ENCODE measurements around the gene NIM1K.
"Not testable (repeated sequence)": the region's sequence is repeated elsewhere in the genome, so short reads cannot be mapped to it uniquely, and the experiment has no call there.

The NIM1K gene

GRCh38 chr5:43243270-43243669 is 51.2 kb downstream of the NIM1K start:
- no peak overlapping the region for H3K4me3 Mint-ChIP-seq
- H3K27ac Mint-ChIP-seq (ENCODE audit: low read depth): no peak overlapping the region
- peaks cover 6% of the 10 kb centered on the region for H3K4me1 Mint-ChIP-seq
- no peaks in the 10 kb centered on the region for H3K9me3 Mint-ChIP-seq
- peaks cover 71% of the 10 kb centered on the region for H3K27me3 Mint-ChIP-seq
- no peak for DNase-seq (ENCODE audit: low spot score in 2 of 2)
- H3K36me3 Mint-ChIP-seq (ENCODE audit: insufficient read depth): no peaks in the 10 kb centered on the region
- ATAC-seq (replicated peaks; ENCODE audit: extremely low read depth, poor library complexity, severe bottlenecking): no peak

GRCh38 chr5:43244823-43245565 is 53.0 kb downstream of the NIM1K start:
- Mint-ChIP-seq H3K36me3 (ENCODE audit: insufficient read depth) (no peaks in the 10 kb centered on the region), H3K27me3 (peaks cover 71% of the 10 kb centered on the region), H3K4me1 (peaks cover 6% of the 10 kb centered on the region), H3K27ac (ENCODE audit: low read depth) (no peak overlapping the region), H3K4me3 (no peak overlapping the region), H3K9me3 (no peaks in the 10 kb centered on the region)
- DNase-seq (ENCODE audit: low spot score in 2 of 2): no peak
- no peak for ATAC-seq (replicated peaks; ENCODE audit: extremely low read depth, poor library complexity, severe bottlenecking)

DNA sequence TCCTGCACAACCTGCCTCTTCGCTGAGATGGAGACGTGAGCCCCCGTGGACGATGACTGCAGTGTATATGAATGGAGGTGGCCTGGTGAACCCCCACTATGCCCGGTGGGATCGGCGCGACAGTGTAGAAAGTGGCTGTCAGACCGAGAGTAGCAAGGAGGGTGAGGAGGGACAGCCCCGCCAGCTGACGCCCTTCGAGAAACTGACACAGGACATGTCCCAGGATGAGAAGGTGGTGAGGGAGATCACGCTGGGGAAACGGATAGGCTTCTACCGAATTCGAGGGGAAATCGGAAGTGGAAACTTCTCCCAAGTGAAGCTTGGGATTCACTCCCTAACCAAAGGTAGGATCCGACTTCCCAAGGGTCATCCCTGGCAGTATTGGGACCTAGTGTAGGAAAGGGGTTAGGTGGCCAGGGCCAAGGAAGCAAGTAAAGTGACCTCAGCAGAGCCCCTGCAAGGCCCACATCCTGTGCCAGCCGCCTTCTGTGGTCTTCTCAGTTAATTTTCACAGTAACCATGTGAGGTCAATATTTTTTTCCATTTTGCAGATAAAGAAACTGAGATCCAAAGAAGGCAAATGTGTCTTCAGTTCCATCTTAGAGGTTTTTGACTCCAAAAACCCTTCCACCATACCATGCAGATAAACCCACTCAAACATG is 53.8 kb downstream of the NIM1K start:
- no peaks in the 10 kb centered on the region for H3K36me3 Mint-ChIP-seq (ENCODE audit: insufficient read depth)
- H3K4me1 Mint-ChIP-seq: peaks cover 6% of the 10 kb centered on the region
- no peaks in the 10 kb centered on the region for H3K9me3 Mint-ChIP-seq
- H3K27me3 Mint-ChIP-seq: peaks cover 66% of the 10 kb centered on the region
- DNase-seq (ENCODE audit: low spot score in 2 of 2): no peak
- peak overlapping the region; percentile 36 for H3K4me3 Mint-ChIP-seq
- H3K27ac Mint-ChIP-seq (ENCODE audit: low read depth): no peak overlapping the region
- peak; percentile 14 for ATAC-seq (replicated peaks; ENCODE audit: extremely low read depth, poor library complexity, severe bottlenecking)

DNA sequence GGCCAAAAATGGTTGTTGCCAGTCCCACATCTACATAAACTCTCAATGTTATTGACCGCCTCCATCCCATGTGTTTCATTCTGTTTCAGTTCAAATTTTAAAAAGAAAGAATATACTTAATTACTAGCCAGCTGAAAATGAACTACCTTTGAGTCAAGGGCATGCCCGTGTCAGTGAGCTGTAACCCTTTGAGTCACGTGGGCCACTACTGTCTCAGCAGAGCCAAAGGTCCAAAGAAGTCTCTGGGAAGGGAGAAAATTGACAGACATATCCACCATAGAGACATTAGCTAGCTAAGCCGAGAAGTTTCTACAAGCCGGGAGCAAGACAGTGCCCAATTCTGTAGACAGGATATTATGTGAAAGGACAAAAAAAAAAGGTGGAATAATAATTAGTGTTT is 59.7 kb downstream of the NIM1K start:
- ATAC-seq (replicated peaks; ENCODE audit: extremely low read depth, poor library complexity, severe bottlenecking) (no peak), DNase-seq (ENCODE audit: low spot score in 2 of 2) (no peak)
- H3K9me3 Mint-ChIP-seq: no peaks in the 10 kb centered on the region
- H3K27ac Mint-ChIP-seq (ENCODE audit: low read depth): no peak overlapping the region
- no peaks in the 10 kb centered on the region for H3K36me3 Mint-ChIP-seq (ENCODE audit: insufficient read depth)
- H3K4me3 Mint-ChIP-seq: no peak overlapping the region
- peaks cover 41% of the 10 kb centered on the region for H3K27me3 Mint-ChIP-seq
- no peaks in the 10 kb centered on the region for H3K4me1 Mint-ChIP-seq

DNA sequence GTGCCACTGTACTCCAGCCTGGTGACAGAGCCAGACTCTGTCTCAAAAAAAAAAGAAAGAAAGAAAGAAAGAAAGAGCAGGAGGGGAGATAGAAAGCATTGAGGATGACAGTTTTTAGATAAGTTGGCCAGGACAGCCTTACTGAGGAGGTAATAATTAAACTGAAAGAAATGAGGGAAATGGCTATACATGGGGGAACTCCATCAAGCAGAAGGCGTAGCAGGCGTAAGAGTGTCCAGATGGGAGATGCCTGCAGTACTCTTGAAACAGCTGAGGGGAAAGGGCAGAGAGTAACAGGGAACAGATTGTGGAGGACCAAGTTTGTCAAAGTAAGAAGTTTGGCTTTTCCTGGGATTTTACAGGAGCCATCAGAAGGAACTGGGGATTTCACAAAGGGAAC is 63.7 kb downstream of the NIM1K start:
- DNase-seq (ENCODE audit: low spot score in 2 of 2) (no peak), ATAC-seq (replicated peaks; ENCODE audit: extremely low read depth, poor library complexity, severe bottlenecking) (no peak)
- H3K9me3 Mint-ChIP-seq: no peaks in the 10 kb centered on the region
- H3K27ac Mint-ChIP-seq (ENCODE audit: low read depth): no peak overlapping the region
- H3K4me3 Mint-ChIP-seq: no peak overlapping the region
- H3K4me1 Mint-ChIP-seq: no peaks in the 10 kb centered on the region
- H3K27me3 Mint-ChIP-seq: peaks cover 33% of the 10 kb centered on the region
- peaks cover 1% of the 10 kb centered on the region for H3K36me3 Mint-ChIP-seq (ENCODE audit: insufficient read depth)

DNA sequence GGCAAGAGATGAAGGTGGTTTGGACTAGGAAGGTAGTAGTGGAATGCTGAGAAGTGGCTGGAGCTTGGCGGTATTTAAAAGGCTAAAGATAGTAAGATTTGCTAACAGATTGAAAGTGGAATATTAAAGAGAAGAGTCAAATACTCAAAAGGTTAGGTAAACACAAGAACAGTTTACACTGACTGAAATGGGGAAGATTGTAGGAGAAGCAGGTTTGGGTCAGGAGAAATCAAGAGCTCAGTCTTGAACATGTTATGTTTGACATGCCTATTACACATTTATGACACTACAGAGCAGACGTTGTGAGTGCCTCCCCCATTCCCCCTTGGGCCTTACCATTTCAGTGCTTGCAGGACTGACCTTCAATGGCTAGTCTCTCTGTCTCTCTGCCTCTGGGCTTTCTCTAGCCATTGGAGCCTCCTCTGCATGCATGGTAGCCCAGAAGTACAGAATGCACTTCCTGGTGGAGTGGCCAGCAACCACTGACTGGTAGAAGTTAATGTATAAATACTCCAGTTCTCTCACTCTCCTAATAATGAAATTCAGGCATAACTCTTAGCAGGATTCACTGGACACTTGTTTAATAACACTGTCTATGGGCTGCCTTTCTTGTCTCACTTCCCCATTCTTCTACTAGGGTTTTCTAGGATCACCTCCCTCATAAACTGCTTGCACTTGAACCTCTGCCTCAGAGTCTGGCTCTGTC is 64.4 kb downstream of the NIM1K start:
- peaks cover 33% of the 10 kb centered on the region for H3K27me3 Mint-ChIP-seq
- no peaks in the 10 kb centered on the region for H3K4me1 Mint-ChIP-seq
- no peak overlapping the region for H3K4me3 Mint-ChIP-seq
- peaks cover 1% of the 10 kb centered on the region for H3K36me3 Mint-ChIP-seq (ENCODE audit: insufficient read depth)
- H3K27ac Mint-ChIP-seq (ENCODE audit: low read depth): no peak overlapping the region
- no peaks in the 10 kb centered on the region for H3K9me3 Mint-ChIP-seq
- ATAC-seq (replicated peaks; ENCODE audit: extremely low read depth, poor library complexity, severe bottlenecking) (no peak), DNase-seq (ENCODE audit: low spot score in 2 of 2) (no peak)

DNA sequence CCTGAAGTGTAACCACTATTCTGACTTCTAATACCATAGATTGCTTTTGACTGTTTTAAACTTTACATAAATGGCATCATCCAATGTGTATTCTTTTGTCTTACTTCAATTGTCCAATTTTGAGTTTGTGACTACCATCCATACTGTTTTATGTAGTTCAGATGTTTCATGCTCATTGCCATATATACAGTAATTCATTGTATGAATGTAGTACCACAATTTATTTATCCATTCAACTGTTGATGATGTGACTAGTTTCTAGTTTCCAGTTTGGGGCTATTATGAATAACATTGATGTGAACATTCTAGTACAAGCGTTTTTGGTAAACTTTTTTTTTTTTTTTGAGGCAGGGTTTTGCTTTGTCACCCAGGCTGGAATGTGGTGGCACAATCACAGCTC is 66.1 kb downstream of the NIM1K start:
- no peaks in the 10 kb centered on the region for H3K4me1 Mint-ChIP-seq
- no peak overlapping the region for H3K4me3 Mint-ChIP-seq
- H3K36me3 Mint-ChIP-seq (ENCODE audit: insufficient read depth): peaks cover 1% of the 10 kb centered on the region
- H3K27ac Mint-ChIP-seq (ENCODE audit: low read depth): no peak overlapping the region
- H3K9me3 Mint-ChIP-seq: no peaks in the 10 kb centered on the region
- ATAC-seq (replicated peaks; ENCODE audit: extremely low read depth, poor library complexity, severe bottlenecking) (no peak), DNase-seq (ENCODE audit: low spot score in 2 of 2) (no peak)
- H3K27me3 Mint-ChIP-seq: peaks cover 44% of the 10 kb centered on the region

GRCh38 chr5:43262269-43262668 is 70.2 kb downstream of the NIM1K start:
- H3K27ac Mint-ChIP-seq (ENCODE audit: low read depth); H3K4me1 Mint-ChIP-seq; H3K36me3 Mint-ChIP-seq (ENCODE audit: insufficient read depth); H3K9me3 Mint-ChIP-seq; DNase-seq (ENCODE audit: low spot score in 2 of 2); H3K4me3 Mint-ChIP-seq; ATAC-seq (replicated peaks; ENCODE audit: extremely low read depth, poor library complexity, severe bottlenecking): not testable (repeated sequence)
- H3K27me3 Mint-ChIP-seq: peaks cover 50% of the 10 kb centered on the region

DNA sequence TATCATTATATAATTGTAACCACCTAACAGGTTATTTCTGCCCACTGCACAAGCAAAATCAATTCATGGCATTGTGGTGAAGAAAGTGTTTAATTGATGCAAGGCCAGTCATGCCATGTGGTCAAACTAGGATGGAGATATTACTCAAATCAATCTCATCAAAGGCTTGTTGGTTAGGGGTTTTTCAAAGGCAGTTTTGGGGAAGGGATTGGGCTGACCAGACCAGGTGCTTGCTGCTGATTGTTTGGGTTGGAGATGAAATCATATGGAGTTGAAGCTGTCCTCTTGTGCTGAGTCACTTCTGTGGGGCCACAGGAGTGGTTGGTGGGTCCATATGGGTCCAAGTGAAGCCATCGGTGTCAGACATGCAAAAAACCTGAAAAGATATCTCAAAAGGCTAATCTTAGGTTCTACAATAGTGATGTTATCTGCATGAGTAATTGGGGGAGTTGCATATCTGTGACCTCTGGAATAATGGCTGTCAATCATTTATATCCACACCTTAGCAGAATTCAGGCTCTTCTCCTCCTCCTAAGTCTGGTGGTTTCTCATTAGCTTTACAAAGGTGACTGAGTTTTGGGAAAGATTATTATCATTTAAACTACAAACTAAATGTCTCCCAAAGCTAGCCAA is 76.3 kb downstream of the NIM1K start:
- Mint-ChIP-seq H3K4me1 (no peaks in the 10 kb centered on the region), H3K27ac (ENCODE audit: low read depth) (no peak overlapping the region), H3K36me3 (ENCODE audit: insufficient read depth) (peaks cover 2% of the 10 kb centered on the region), H3K9me3 (no peaks in the 10 kb centered on the region), H3K4me3 (no peak overlapping the region), H3K27me3 (peaks cover 61% of the 10 kb centered on the region)
- ATAC-seq (replicated peaks; ENCODE audit: extremely low read depth, poor library complexity, severe bottlenecking) (no peak), DNase-seq (ENCODE audit: low spot score in 2 of 2) (no peak)

- no peak overlapping the region for H3K4me3 Mint-ChIP-seq
- H3K36me3 Mint-ChIP-seq (ENCODE audit: insufficient read depth): peaks cover 2% of the 10 kb centered on the region
Observed at GRCh38 chr5:43270645-43271044, 78.6 kb downstream of the NIM1K start.

DNA sequence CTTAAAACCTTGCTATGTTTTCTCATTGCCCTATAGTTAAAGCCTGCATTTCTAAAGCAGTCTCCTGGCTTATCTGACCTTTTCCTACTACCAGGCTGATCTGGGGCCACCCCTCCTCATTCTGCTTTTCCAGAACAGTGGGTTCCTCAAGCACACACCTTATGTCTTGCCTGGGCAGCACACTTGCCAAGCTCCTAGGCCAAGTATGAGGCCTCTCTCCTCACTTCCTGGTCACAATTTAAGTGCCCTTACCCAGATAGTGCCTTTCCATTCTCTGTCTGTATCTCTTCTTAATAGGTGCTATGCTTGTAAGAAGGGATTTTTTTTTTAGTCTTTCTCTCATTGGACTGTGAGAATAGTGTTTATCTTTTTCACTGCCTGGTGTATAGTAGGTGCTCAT is 81.5 kb downstream of the NIM1K start:
- Mint-ChIP-seq H3K4me1 (no peaks in the 10 kb centered on the region), H3K27me3 (peaks cover 34% of the 10 kb centered on the region), H3K9me3 (no peaks in the 10 kb centered on the region), H3K4me3 (no peak overlapping the region), H3K36me3 (ENCODE audit: insufficient read depth) (peaks cover 2% of the 10 kb centered on the region), H3K27ac (ENCODE audit: low read depth) (no peak overlapping the region)
- DNase-seq (ENCODE audit: low spot score in 2 of 2) (no peak), ATAC-seq (replicated peaks; ENCODE audit: extremely low read depth, poor library complexity, severe bottlenecking) (no peak)

More at GRCh38 chr5:43270645-43271044, 78.6 kb downstream of the NIM1K start:
- H3K27me3 Mint-ChIP-seq: peaks cover 46% of the 10 kb centered on the region
- DNase-seq (ENCODE audit: low spot score in 2 of 2) (no peak), ATAC-seq (replicated peaks; ENCODE audit: extremely low read depth, poor library complexity, severe bottlenecking) (no peak)
- H3K27ac Mint-ChIP-seq (ENCODE audit: low read depth): no peak overlapping the region
- H3K9me3 Mint-ChIP-seq: no peaks in the 10 kb centered on the region
- H3K4me1 Mint-ChIP-seq: no peaks in the 10 kb centered on the region

- no peaks in the 10 kb centered on the region for H3K4me1 Mint-ChIP-seq
- no peaks in the 10 kb centered on the region for H3K9me3 Mint-ChIP-seq
- ATAC-seq (replicated peaks; ENCODE audit: extremely low read depth, poor library complexity, severe bottlenecking): no peak
- no peak overlapping the region for H3K4me3 Mint-ChIP-seq
- DNase-seq (ENCODE audit: low spot score in 2 of 2): no peak
- H3K36me3 Mint-ChIP-seq (ENCODE audit: insufficient read depth): peaks cover 2% of the 10 kb centered on the region
- H3K27ac Mint-ChIP-seq (ENCODE audit: low read depth): no peak overlapping the region
- peaks cover 34% of the 10 kb centered on the region for H3K27me3 Mint-ChIP-seq
Observed at GRCh38 chr5:43274435-43275114, 82.5 kb downstream of the NIM1K start.

All from central memory CD8-positive, alpha-beta T cell (primary cell).